Endothelial cell (in vitro differentiated cells): ENCODE measurements around the gene GATA5. TPM values are rescaled to one million over a fixed set of nuclear protein-coding genes. Genes with fewer than 3 reads are reported as not detected.

Experiments used
- DNase-seq: peaks from one replicate; pipeline ENCODE4 v3.0.0; 2021; ENCODE audit warnings: low spot score
- H3K27ac Mint-ChIP-seq: one replicate; pipeline ENCODE4 v1.8.0; 2021; ENCODE audit warnings: mixed read lengths, inconsistent platforms; ENCODE audit not compliant: unreplicated experiment
- H3K27me3 Mint-ChIP-seq: one replicate; pipeline ENCODE4 v1.8.0; 2021; ENCODE audit warnings: mild to moderate bottlenecking, moderate library complexity, mixed read lengths, inconsistent platforms; ENCODE audit not compliant: unreplicated experiment
- H3K36me3 Mint-ChIP-seq: one replicate; pipeline ENCODE4 v1.8.0; 2021; ENCODE audit warnings: mild to moderate bottlenecking, low read depth, mixed read lengths, inconsistent platforms; ENCODE audit not compliant: unreplicated experiment
- H3K4me1 Mint-ChIP-seq: one replicate; pipeline ENCODE4 v1.8.0; 2021; ENCODE audit warnings: mild to moderate bottlenecking, mixed read lengths, inconsistent platforms; ENCODE audit not compliant: unreplicated experiment
- H3K4me3 Mint-ChIP-seq: one replicate; pipeline ENCODE4 v1.8.0; 2021; ENCODE audit warnings: mild to moderate bottlenecking, mixed read lengths, inconsistent platforms; ENCODE audit not compliant: unreplicated experiment
- H3K9me3 Mint-ChIP-seq: one replicate; pipeline ENCODE4 v1.8.0; 2021; ENCODE audit warnings: mixed read lengths, inconsistent platforms; ENCODE audit not compliant: unreplicated experiment
- total RNA-seq: library from RNA; stranded (reverse); fragmentation: NEBNext Ultra II Directional; extraction: Animal tissue kit (Norgen Biotek cat#: 25700); gene quantifications from one replicate; pipeline ENCODE4 v1.2.1, GENCODE V29; 2021; ENCODE audit not compliant: unreplicated experiment
- TF ChIP-seq, protein P1 (sequence below): fragments of 200-600 bp; sonication (generic); IDR thresholded peaks from one replicate; pipeline ENCODE4 v1.5.0; 2021; ENCODE audit warnings: antibody characterized with exemption; ENCODE audit not compliant: unreplicated experiment

The GATA5 gene
- total RNA-seq, 1 donor from 2014 or later, result not detected

DNA sequence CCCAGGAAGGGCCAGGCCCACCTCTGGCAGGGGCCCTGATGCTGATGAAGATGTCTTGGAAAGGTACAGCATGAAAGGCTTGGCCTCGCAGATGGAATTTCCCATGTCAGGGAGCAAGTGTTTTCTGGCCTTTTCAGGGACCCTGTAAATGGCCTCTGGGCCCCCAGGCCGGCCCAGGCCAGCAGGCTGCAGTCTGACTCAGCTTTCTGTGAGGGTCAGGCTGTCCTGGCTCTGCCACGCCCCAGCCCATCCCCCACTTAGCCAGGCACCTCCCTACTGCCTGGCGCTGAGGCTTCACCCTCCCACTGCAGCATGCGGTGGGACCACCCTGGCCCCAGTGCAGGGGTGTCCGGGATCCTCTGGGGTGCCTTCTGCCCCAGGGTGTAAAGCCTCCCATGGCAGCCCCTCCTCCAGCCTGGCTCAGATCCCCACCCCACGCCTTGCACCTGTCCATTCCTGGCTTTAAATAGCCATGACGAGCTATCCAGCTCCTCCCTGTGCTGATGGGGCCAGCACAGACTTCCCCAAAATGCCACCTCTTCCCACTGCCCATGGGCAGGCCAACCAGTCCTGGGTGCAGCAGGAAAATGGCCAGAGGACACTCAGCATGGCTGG, 35.6 kb upstream of the GATA5 start:
- TF ChIP-seq, protein P1, sequence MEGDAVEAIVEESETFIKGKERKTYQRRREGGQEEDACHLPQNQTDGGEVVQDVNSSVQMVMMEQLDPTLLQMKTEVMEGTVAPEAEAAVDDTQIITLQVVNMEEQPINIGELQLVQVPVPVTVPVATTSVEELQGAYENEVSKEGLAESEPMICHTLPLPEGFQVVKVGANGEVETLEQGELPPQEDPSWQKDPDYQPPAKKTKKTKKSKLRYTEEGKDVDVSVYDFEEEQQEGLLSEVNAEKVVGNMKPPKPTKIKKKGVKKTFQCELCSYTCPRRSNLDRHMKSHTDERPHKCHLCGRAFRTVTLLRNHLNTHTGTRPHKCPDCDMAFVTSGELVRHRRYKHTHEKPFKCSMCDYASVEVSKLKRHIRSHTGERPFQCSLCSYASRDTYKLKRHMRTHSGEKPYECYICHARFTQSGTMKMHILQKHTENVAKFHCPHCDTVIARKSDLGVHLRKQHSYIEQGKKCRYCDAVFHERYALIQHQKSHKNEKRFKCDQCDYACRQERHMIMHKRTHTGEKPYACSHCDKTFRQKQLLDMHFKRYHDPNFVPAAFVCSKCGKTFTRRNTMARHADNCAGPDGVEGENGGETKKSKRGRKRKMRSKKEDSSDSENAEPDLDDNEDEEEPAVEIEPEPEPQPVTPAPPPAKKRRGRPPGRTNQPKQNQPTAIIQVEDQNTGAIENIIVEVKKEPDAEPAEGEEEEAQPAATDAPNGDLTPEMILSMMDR, result no peak
- no peaks in the 10 kb centered on the region for H3K36me3 Mint-ChIP-seq
- no peak overlapping the region for H3K4me3 Mint-ChIP-seq
- no peaks in the 10 kb centered on the region for H3K9me3 Mint-ChIP-seq
- peaks cover 4% of the 10 kb centered on the region for H3K27me3 Mint-ChIP-seq
- DNase-seq, result no peak
- H3K4me1 Mint-ChIP-seq, result no peaks in the 10 kb centered on the region
- no peak overlapping the region for H3K27ac Mint-ChIP-seq

DNA sequence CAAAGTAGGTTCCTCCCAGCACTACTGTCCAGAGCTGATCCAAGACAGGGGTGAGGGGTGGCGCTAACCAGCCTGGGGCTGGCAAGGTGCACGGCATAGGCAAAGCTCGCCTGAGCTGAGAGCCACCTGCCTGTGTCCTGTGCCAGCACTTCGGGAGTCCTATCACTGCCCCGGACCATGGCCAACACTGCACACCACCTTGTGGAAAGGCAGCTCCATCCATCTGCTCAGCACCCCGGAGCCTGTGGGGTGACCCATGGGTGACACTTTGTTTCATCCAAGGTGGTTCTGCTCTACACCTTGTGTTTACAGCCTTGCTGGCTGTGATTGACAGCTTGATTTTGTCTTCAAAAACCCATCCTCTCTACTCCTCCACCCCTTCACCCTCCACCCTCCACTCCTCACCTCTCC, 32.9 kb upstream of the GATA5 start:
- H3K9me3 Mint-ChIP-seq, result no peaks in the 10 kb centered on the region
- TF ChIP-seq, protein P1, result no peak
- no peak overlapping the region for H3K4me3 Mint-ChIP-seq
- H3K4me1 Mint-ChIP-seq, result no peaks in the 10 kb centered on the region
- H3K27ac Mint-ChIP-seq, result no peak overlapping the region
- peaks cover 5% of the 10 kb centered on the region for H3K36me3 Mint-ChIP-seq
- DNase-seq, result no peak
- H3K27me3 Mint-ChIP-seq, result peaks cover 4% of the 10 kb centered on the region

DNA sequence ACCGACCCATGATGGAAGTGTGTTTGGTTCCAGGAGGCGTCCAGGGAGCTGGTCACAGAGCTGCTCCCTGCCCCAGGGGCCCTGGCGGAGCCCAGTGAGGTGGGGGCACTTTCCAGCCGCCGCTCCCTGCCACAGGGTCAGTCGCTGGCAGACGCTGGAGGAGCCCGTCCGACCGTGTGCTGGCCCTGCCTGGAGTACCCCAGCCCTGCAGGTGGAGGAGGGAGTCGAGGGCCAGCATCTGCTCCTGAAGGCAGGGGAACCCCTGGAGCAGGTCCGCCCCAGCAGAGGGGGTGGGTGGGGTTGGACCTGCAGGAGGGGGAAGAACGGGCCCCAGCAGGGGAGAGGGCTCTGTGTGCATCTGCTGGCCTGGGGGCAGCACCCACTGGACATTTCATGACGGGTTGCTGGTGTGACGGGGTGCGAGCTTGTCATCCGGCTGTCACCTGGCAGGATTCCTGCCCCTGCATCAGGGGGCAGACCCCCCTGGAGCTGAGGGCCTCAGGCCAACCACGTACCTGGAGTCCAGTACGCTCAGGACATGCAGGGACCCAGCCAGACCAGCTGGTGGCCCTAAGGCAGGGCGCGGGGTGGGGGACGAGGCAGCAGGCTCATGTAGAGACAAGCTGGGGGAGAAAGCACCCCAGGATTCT, 32.3 kb upstream of the GATA5 start:
- H3K27me3 Mint-ChIP-seq, result peaks cover 4% of the 10 kb centered on the region
- no peak overlapping the region for H3K27ac Mint-ChIP-seq
- H3K9me3 Mint-ChIP-seq, result no peaks in the 10 kb centered on the region
- DNase-seq, result no peak
- H3K4me1 Mint-ChIP-seq, result no peaks in the 10 kb centered on the region
- peaks cover 5% of the 10 kb centered on the region for H3K36me3 Mint-ChIP-seq
- TF ChIP-seq, protein P1, result no peak
- H3K4me3 Mint-ChIP-seq, result no peak overlapping the region

DNA sequence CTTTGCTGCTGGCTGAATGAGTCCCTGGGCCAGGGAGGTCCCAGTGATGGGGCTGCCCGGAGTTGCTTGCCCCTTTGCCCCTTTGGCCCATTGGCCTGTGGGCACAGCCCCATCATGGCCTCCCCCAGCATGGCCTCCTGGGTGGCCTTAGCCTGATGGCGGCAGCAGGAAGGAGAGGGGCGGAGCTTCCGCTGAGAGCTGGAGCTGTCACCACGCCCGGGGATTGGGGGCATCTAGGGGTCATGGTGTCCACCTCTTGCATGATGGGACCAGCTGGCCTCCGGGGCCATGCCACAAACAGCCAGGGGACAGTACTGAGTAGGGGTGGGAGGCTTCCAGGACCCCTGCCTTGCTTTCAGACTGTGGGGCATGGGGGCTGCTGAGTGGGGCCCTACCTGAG, 31.5 kb upstream of the GATA5 start:
- DNase-seq, result no peak
- Mint-ChIP-seq H3K9me3 (no peaks in the 10 kb centered on the region), H3K27me3 (peaks cover 5% of the 10 kb centered on the region), H3K36me3 (peaks cover 5% of the 10 kb centered on the region), H3K4me3 (no peak overlapping the region), H3K27ac (no peak overlapping the region), H3K4me1 (no peaks in the 10 kb centered on the region)
- TF ChIP-seq, protein P1, result no peak

DNA sequence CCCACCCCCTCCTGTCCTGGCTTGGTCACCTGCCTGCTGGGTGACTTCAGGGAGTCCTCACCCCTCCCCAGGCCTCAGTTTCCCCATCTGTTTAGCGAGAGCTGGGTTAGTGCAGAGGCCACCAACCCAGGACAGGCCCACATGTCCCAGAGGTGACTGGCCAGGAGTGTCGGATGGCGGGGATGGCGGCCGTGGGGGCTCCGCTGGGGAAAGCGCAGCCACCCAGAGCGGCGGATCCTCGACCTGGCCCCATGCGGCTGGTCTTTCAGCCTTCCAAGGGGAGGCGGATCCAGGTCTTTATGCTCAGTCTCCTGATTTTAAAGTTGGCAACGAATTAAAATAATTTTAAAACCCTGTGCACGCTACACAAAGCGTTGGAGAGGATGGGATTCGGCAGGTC, 31.0 kb upstream of the GATA5 start:
- peaks cover 5% of the 10 kb centered on the region for H3K36me3 Mint-ChIP-seq

More for the DNA sequence above, 31.0 kb upstream of the GATA5 start:
- Mint-ChIP-seq H3K9me3 (no peaks in the 10 kb centered on the region), H3K27ac (no peak overlapping the region), H3K27me3 (peaks cover 4% of the 10 kb centered on the region), H3K4me3 (no peak overlapping the region), H3K4me1 (no peaks in the 10 kb centered on the region)
- no peak for DNase-seq
- TF ChIP-seq, protein P1, result no peak
